PC-3 (cell line): Measurements from ENCODE around the gene CACHD1.

Experiments
- EZH2 ChIP-seq: fragments of 300-600 bp; sonication (generic); IDR thresholded peaks from one replicate; pipeline ENCODE4 v1.6.1; 2017; ENCODE audit warnings: antibody characterized with exemption, mild to moderate bottlenecking, low read length; ENCODE audit not compliant: unreplicated experiment
- EZH2phosphoT487 ChIP-seq: fragments of 300-600 bp; sonication (generic); IDR thresholded peaks from 2 replicates; pipeline ENCODE4 v1.6.1; 2018; ENCODE audit warnings: mild to moderate bottlenecking, antibody characterized with exemption, low read length, borderline replicate concordance
- TF ChIP-seq, protein P1 (sequence below): fragments of 300-600 bp; sonication (generic); conservative IDR thresholded peaks from 2 replicates; pipeline ENCODE4 v1.5.1; 2017; ENCODE audit warnings: antibody characterized with exemption, low read depth, mild to moderate bottlenecking, low read length

DNA sequence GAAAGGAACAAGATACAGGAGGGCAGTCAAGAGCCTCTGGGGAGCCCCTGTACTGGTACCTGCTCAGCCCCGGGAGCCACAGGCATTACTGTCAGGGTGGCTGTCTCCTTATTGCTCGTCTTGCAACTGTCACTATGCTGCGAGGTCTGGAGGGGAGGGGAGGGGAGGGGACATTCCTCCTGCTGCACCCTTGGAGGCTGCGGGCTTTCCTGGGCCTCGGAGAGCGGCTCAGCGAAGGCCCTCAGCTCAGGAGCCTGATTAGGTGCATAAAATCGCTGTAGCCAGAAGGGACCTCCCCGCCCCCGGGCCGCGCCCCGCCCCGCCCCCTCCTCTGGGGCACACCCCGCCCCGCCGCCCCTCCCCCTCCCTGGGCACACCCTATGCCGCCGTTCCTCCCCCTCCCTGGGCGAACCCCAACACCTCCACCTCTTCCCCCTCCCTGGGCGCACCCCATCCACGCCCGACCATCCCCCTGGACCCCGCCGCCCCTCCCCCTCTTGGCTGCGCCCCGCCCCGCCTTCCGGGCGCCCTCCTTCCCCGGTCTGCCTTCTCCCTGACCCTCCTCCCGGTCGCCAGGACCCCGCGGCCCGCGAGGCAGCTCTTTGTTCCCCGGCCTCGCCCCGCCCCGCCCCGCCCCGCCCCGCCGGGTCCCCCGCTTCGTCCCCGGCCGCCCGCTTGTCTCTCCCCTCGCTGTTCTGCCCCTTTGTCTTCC is 35.5 kb downstream of the CACHD1 start:
- TF ChIP-seq, protein P1, sequence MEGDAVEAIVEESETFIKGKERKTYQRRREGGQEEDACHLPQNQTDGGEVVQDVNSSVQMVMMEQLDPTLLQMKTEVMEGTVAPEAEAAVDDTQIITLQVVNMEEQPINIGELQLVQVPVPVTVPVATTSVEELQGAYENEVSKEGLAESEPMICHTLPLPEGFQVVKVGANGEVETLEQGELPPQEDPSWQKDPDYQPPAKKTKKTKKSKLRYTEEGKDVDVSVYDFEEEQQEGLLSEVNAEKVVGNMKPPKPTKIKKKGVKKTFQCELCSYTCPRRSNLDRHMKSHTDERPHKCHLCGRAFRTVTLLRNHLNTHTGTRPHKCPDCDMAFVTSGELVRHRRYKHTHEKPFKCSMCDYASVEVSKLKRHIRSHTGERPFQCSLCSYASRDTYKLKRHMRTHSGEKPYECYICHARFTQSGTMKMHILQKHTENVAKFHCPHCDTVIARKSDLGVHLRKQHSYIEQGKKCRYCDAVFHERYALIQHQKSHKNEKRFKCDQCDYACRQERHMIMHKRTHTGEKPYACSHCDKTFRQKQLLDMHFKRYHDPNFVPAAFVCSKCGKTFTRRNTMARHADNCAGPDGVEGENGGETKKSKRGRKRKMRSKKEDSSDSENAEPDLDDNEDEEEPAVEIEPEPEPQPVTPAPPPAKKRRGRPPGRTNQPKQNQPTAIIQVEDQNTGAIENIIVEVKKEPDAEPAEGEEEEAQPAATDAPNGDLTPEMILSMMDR, result no peak
- no peak for TF ChIP-seq EZH2
- TF ChIP-seq EZH2phosphoT487, result no peak
